G401 (cell line): ENCODE results near the gene CMTR1. TPM values are rescaled to one million over a fixed set of nuclear protein-coding genes. Genes with fewer than 3 reads are reported as not detected.

Source experiments
- DNase-seq: peaks from one replicate; pipeline ENCODE4 v3.0.0-alpha.2; 2015; ENCODE audit warnings: low spot score
- in situ Hi-C: cut with HindIII; loops from 2 replicates; pipeline ENCODE4 v1.10.0; 2016; ENCODE audit warnings: low sequenced_read_pairs, mixed read lengths
- total RNA-seq: library from RNA; depleted of rRNA; stranded (reverse); fragments of >200 nt; shearing (Covaris generic); gene quantifications from 2 replicates; pipeline ENCODE4 v1.2.3, GENCODE V29; 2014

The CMTR1 gene
- total RNA-seq, 1 experiment from 2014 or later, result 47.7 TPM

GRCh38 chr6:37502703-37503291 is 69.8 kb downstream of the CMTR1 start:
- DNase-seq, result no peak
- in situ Hi-C loops, result no loop called here

GRCh38 chr6:37503309-37503965 is 70.4 kb downstream of the CMTR1 start:
- in situ Hi-C loops, result no loop called here

GRCh38 chr6:37504024-37504423 is 71.0 kb downstream of the CMTR1 start:
- DNase-seq, result no peak
- in situ Hi-C loops, result no loop called here

More at GRCh38 chr6:37503309-37503965, 70.4 kb downstream of the CMTR1 start:
- DNase-seq, result no peak

DNA sequence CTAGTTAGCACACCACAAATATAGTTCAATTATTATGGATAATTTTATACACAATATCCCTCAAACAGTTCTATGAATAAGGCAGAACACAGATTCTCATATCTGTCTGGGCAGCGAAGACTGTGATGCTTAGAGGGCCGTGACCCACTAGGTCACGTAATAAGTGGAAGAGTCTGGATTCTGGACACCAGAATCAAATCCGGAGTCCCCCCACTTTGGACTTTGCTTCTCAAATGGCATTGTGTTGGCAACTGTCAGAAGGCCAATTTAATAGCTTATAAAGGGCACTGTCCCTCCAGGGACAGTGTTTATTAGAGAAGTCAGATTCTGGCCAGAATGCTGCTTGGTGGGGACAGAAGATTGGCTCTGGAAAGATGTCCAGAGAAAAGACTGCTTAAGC is 73.5 kb downstream of the CMTR1 start:
- in situ Hi-C loops, result no loop called here
- DNase-seq, result no peak

DNA sequence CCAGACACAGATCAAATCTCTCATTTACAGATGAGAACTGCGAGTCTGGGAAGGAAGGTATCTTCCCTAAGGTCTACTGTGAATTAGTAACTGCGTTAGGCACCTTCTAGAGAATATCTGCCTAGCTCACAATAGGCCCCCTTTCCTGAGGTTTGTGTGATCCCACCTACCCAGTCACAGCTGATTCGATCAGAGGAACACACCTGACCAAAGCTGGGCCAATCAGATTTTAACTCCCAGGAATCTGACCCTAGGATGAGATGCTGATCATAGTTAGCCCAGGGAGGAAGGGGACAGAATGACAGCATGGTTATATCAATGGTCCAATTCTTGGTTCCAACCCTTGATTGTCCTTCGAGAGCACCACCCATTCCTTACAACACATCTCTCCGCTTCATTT is 74.1 kb downstream of the CMTR1 start:
- DNase-seq, result no peak
- in situ Hi-C loops, result no loop called here

GRCh38 chr6:37507690-37508421 is 74.8 kb downstream of the CMTR1 start:
- in situ Hi-C loops, result no loop called here
- DNase-seq, result no peak

- in situ Hi-C loops, result no loop called here
- no peak for DNase-seq
Measured at GRCh38 chr6:37511201-37511600, 78.2 kb downstream of the CMTR1 start.

DNA sequence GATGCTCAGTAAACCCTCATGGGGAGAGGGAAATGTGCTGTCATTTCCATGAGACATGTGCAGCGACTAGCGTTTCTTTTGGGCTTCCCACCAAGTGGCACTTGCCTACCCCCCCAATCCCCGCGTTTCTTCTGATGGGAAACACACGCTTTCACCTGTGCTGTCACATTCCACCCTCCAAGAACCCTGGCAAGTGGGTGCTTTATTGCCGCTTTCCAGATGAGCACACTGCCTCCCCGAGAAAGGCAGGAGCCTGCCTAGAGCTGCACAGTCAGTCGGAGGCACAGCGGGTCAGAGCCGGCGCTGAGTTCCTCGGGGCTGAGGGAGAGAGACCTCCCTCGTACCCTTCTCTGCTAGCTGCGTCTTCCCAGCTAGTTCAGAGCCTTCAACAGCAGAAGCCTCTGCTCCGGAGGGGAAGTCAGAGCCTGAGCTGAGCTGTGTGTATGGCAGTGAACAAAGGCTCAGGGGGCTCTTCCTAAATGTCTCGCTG is 78.9 kb downstream of the CMTR1 start:
- in situ Hi-C loops, result no loop called here
- DNase-seq, result no peak

- in situ Hi-C loops, result no loop called here
- DNase-seq, result no peak
Measured at GRCh38 chr6:37512400-37513011, 79.5 kb downstream of the CMTR1 start.

DNA sequence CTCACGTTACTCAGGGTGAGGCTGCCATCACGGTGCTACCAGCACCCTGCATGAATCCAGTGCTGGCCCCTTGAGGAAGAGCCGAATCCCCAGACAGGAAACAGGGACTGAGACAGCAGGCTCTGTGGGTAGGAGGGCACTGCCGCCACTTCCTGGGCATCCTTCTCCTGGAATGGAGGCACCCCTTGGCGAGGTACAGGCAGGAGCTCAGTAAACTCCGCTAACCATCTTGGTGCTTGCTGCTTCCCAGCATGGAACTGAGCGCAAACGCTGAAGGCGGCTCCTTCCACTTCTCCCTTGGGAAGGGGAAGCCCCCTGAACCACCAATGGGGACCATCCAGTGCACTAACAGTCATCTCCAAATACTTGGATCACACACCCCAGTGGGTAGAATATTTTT is 80.1 kb downstream of the CMTR1 start:
- in situ Hi-C loops, result no loop called here
- no peak for DNase-seq

DNA sequence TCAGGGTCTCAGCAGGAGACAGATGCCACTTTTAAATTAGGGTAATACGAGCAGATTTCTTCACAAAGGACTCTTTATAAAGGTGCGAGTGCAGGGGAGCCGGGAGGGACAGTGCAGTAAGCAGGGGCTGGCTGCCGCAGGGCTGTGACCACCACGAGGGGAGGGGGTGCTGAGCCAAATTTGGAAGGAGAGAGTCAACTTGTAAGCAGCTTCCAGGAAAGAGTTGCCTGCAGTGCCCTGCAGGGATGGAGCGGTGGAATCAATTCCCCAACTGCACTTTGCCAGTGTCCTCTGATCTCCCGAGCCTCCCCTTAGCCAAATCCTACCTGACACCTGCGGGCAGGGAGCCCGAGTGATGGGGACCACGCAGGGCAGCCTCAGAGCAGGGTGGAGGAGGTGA is 80.6 kb downstream of the CMTR1 start:
- in situ Hi-C loops, result no loop called here
- DNase-seq, result no peak

DNA sequence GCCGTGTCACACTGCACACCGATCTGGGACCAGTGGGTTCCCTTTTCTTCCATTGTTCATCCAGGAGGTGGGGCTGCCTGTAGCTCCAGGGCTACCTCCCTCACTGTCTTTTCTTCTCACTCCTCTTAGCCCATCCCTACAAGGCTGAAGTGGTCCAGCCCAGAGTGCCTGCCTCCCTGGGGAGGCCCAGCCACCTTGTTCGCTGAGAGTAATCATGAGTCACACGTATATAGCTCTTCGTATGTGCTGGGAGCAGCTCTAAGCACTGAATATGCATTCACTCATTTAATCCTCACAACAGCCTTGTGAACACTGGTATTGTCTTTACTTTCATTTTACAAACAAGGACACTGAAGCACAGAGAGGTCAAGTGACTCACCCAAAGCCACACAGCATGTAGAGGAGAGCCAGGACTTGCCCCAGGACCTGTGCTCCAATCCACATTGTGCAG is 81.3 kb downstream of the CMTR1 start:
- DNase-seq, result no peak
- in situ Hi-C loops, result no loop called here

DNA sequence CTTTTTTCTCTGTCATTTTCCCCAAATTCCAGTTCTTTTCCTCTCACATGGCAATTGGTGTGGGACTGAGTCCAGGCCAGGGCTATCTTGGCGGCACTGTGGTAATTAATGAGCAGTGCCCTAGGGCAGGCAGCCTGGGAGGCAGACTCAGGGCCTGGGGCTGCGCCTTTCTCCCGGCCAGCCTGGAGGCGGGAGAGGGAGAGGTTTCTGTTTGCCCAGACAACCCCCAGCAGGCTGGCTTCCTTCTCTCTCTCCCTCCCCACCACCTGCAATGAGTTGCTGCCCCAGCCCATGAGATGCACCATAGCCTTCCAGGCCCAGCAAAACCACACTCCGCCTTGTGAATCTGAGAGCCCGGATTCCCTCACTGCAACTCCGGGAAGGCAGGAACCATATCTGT is 81.8 kb downstream of the CMTR1 start:
- in situ Hi-C loops, result no loop called here
- no peak for DNase-seq

DNA sequence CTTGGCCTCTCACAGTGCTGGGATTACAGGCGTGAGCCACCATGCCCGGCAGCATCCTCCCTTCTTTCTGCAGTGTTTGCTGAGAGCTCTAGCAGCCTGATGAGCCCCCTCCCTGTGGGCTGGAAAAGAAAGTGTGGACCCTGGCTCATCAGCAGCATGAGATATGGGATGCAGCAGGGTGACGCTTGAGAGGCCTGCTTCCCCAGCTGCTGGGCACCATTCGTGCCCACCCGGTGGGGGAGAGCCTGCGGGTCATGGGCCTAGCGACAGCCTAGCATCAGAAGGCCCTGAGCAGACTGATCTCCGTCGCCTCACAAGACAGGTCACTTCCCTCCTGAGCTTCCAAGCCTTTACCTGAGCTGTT is 82.7 kb downstream of the CMTR1 start:
- in situ Hi-C loops, result no loop called here
- DNase-seq, result no peak

- DNase-seq, result peak; percentile 83
- in situ Hi-C loops, result no loop called here
Measured at GRCh38 chr6:37516076-37516919, 83.3 kb downstream of the CMTR1 start.

DNA sequence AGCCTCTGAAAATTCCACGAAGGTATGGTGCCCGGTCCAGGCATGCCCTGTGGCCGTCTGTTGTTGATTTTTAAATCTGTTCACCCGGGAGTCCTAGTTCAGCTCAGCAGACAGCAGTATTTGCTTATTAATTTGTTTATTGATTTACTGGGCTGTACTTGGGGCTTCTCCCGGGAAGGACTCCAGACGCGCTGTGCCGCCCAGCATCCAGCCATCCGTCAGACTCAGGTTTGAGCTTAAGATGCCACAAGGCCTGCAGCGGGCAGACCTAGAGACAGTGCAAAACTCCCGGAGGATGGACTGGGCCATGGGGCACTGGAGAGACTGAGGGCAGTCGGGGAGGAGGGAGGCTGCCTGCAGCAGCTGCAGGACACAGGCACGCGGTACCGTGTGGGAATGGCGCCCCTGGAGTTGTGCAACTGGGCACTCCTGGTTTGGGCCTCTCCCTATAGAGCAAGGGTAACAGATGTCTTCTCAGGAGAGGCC is 83.9 kb downstream of the CMTR1 start:
- in situ Hi-C loops, result no loop called here
- DNase-seq, result peak; percentile 34

DNA sequence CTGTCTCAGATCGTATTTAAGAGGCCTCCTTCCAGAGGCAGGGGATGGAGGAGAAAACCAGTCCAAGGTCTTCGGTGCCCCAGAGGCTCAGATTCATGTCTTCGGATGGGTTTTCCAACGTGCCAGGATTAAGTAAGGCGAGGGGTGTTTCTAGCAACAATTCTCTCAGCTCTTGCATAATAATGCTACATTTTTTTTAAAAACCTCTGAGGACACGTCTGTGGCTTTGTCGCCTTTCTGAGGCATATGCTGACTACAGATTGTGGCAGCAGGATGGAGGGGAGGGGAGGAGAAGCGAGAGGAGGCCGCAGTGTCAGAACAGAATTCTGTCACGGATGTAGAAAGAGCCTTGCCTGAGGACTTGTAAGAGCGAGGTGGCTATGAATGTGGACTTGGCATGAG is 84.4 kb downstream of the CMTR1 start:
- in situ Hi-C loops, result no loop called here
- peak; percentile 92 for DNase-seq

GRCh38 chr6:37518116-37518515 is 85.1 kb downstream of the CMTR1 start:
- in situ Hi-C loops, result no loop called here
- no peak for DNase-seq

DNA sequence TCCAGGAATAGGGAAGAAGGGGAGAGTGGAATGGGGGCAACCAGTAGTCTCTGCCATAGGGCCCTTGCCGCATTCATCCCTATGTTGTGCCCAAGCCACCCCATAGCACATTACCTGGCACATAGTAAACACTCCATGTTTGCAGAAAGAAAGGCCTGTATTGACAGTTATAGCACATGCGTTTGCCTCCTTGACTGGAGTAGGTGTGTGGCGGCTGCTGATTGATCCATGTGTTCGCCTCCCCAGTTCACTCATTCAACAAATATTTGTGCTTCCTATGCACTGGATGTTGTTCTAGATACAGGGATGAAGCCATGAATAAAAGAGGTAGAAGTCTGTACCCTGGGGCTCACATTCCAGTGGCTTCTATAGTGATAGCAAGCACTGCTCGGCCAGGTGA is 86.4 kb downstream of the CMTR1 start:
- no peak for DNase-seq
- in situ Hi-C loops, result no loop called here
